HG03060 (cell line): Measurements from ENCODE around the gene C7.
"Not testable (repeated sequence)": the region's sequence is repeated elsewhere in the genome, so short reads cannot be mapped to it uniquely, and the experiment has no call there.

ENCODE experiments used
- ATAC-seq: cut with Tn5 transposase; IDR thresholded peaks from one replicate; pipeline ENCODE4 v1.9.1; 2021; ENCODE audit warnings: low read depth, moderate number of reproducible peaks; ENCODE audit not compliant: unreplicated experiment

C7 gene

DNA sequence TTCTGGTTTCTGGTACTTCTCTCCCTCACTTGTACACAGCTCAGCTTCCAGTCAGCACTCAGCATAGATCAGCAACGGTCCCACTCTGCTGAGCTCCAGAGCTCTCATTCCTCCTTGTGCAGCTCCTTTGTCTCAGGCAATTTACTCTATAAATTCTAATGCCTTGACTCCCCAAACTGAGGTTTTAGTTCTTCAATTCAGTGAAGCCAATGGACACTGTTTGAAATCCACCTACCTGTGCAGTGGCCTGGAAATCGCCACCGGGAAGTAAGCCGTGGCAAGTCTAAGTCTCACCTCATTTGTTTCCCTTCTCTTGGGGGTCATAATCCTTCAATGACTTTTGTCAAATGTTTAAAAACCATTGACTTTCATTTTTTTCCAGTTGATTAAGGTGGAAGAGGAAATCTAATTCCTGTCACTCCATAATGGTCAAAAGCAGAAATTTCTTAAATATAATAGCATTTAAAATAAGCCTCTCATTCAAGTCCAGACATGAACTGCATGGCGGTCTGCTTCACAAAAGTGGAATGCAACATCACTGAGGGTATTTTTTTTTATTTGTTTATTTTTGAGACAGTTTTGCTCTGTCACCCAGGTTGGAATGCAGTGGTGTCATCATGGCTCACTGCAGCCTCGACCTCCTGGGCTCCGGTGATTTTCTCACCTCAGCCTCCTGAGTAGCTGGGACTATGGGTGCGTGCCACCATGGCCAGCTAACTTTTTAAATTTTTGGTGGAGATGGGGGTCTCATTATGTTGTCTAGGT is 79.6 kb downstream of the C7 start:
- ATAC-seq, result no peak

DNA sequence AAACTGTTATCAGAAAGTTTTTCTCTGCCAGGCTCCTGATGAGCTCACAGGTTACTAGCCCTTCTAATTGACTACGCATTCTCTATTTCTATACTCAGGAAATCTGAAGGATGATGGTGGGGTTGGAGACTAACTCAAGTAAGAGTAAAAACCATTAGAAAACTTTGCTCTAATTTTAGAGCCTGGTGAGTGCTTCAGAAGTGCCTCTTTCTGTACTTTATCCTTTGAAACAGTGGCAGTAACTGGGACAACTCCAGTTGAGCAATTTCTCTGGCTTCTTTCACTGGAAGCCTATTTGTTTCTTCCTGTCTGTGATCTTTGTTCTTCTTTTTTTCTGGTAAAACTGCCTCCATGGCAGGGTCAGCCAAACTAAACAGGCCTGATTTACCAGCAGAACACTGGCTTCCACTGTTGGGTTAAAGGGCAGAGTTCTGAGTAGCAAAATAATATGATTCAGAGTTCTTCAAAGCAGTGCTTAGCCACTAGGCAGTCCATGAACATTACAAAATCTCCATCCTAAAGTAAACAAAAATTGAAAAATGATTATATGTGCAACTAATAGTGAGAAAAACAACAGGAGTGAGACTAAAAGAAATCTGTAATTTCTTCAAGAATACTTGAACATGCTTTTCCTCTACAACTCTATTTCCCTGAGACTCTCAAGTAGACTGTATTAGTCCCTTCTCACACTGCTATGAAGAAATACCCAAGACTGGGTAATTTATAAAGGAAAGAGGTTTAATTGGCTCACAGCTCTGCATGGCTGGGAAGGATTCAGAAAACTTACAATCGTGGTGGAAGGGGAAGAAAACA is 82.1 kb downstream of the C7 start:
- ATAC-seq, result no peak

DNA sequence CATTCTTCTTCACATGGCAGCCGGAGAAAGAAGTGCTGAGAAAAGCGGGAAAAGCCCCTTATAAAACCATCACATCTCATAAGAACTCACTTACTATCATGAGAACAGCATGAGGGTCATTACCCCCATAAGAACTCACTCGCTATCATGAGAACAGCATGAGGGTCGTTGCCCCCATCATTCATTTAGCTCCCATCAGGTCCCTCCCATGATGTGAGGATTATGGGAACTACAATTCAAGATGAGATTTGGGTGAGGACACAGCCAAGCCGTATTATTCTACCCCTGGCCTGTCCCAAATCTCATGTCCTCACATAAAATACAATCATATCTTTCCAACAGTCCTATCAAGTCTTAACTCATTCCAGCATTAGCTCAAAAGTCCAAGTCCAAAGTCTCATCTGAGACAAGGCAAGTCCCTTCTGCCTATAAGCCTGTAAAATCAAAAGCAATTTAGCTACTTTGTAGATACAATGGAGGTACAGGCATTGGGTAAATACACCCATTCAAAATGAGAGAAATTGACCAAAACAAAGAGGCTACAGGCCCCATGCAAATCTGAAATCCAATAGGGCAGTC is 82.8 kb downstream of the C7 start:
- ATAC-seq, result no peak

DNA sequence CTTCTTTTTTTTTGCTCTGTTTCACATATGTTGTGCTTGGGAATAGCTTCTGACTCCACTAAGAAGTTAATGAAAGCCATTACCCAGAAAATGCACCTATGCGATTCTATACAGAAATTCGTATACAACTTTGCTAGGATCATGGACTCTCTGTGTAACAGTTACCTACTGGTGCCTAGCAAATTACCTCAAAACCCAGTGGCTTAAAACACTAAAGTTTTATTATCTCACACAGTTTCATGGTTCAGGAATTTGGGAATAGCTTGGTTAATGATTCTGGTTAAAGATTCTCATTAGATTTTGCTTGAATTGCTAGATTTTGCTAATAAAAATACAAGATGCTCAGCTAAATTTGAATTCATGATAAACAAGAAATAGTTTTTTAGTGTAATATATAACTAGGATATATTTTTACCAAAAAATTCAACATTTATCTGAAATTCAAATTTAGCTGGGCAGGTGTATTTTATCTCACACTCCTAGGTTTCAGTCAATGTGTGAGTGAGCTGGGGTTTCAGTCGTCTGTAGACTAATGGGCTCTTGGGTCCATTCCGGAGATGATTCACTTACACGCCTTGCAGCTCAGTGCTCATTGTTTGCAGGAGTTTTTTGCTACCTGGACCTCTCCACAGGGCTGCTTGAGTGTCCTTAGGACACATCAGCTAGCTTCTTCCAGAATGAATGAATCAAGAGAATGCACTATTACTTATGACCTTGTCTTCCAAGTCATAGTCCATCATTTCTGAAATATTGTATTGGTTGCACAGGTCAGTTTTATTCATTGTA is 86.7 kb downstream of the C7 start:
- ATAC-seq, result no peak

DNA sequence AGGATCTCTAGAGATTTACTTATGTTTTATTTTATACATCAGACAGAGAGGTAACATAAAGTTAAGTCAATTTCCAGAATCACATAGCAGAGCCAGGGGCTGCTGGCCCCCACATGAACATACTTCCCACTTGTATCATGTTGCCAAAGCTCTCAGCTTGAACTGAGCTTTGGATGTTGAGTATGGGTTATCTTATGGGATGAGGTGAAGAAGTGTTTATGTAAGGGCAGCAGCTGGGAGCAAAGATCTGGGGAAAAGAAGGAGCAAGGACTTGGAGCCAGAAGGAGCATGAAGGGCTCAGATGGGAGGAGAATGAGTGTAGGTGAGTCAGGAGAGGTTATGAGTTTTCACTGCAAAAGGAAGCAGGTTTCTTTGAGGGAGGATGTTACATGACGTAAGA is 89.8 kb downstream of the C7 start:
- no peak for ATAC-seq

DNA sequence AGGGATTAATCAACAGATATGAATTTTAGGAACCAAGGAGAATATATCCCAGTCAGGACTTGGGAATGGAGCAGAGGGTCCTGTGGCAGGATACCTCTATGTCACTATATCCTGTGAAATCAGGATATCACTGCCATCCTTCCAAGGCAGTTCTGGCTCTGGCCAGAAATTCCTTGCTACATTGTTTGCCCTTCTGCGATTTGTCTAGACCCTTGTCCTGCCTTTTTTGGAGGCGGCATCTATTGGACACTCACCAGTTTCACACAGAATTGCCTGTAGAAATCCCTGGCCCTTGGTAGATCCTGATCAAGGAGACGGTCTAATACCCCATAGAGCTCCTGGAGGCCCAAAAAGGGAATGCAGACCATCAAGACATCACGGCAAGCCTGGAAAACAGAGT is 90.7 kb downstream of the C7 start:
- no peak for ATAC-seq

DNA sequence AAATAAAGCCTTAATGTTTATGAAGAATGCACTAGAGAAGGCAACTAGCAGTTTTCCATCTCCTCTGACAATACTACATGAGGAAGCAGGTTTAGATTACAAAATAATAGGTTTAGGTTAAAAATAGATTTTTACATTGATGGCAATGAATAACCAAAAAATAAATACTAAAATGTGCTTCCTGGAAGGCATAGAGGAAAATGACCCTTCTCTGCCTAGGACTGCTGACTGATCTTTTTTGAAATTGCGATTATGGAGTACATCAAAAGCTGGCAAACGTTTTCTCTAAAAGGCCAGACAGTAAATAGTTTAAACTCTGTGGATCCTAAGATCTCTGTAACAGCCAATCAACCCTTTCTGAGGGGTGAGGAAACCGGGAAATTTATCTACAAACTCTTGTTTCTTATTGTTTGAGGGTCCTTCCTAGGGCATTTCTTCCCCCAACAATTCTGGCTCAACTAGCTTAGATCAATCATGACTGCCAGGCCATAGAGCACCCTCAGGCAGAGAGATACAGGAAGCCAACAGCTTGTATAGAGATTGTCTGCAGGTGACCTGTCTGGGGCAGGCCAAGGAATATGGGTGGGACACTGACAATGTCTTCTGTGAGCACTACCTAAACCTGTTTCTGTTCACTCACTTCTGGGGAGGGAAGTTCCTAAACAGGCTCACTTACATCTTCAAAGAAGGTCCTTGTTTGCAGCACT is 94.5 kb downstream of the C7 start:
- ATAC-seq, result no peak

DNA sequence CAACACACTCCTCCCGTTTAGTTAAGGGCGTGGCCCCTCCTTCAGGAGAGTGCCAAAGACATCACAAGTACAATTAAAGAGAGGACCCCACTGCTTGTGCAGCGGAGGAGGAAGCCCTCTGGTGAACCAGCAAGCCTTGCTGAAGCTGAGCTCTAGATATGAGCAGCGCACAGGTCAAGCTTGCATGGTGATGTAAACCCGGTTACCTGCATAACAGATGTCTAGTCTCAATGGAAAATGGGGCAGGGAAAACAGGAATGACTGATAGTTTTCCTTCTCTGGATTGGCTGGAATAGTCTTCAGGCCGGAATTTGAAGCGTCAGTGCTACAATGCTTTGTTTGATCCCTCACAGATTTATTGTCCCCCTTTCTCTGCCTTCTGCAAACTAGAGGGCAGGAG is 95.6 kb downstream of the C7 start:
- ATAC-seq, result no peak

DNA sequence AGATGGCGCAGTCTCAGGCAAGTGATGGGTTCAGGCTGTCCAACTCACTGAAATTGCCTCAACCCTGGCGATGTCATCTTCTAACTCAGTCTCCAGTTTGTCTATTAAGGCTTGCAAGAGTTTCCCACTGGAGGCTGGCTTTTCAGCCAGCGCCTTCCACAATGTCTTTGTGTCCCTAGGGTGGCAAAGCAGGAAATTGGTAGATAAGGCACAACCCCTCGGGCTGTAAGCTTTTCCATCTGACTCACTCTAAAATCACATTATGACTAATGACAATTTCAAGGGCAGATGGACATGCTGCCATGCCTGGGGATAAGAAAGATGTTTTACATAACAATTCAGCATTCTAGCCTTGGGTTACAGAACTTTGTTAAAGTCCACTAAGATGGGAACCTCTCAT is 99.9 kb downstream of the C7 start:
- no peak for ATAC-seq

DNA sequence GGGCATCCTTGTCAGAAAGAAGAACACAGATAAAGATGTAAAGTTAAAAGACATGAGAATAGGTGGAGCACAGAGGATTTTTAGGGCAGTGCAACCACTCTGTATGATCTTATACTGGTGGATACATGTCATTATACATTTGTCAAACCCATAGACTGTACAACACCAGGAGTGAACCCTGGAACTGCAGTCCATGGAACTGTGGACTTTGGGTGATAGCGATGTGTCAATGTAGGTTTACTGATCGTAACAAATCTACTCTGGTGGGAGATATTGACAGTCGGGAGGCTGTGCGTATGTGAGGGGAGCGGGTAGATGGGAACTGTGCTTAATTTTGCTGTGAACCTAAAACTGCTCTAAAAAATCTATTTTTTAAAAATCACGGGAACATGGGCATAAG is 101.3 kb downstream of the C7 start:
- no peak for ATAC-seq

DNA sequence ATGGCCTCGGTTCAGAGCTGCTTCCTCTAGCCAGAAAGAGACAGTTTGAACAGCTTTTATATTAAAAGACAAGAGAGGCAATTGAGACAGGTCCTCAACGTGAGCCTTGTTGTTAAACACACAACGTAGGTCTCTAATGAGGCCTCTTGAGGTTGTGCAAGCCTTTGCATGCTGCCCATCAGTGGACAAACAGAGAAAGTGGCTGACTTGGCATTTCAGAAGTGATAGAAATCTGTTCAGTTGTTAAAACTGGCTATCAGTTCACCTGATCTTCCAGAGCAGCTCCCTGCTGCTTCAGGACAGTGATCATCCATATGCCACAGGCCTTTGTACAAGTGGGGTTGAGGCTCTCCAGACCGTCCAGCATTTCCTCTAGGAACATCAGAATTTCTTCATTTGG is 103.0 kb downstream of the C7 start:
- ATAC-seq, result no peak

DNA sequence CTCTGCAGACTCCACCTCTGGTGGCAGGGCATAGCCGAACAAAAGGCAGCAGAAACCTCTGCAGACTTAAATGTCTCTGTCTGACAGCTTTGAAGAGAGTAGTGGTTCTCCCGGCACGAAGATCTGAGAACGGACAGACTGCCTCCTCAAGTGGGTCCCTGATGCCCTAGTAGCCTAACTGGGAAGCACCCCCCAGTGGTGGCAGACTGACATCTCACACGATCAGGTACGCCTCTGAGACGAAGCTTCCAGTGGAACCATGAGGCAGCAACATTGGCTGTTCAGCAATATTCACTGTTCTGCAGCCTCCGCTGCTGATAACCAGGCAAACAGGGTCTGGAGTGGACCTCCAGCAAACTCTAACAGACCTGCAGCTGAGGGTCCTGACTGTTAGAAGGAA is 113.3 kb downstream of the C7 start:
- not testable (repeated sequence) for ATAC-seq
